Stimulated activated naive CD4-positive, alpha-beta T cell treated with Interleukin-2 at 50 U/mL for 16 hours (primary cell): ENCODE results near the gene SPEF2.
A peak's percentile ranks its signal among the peaks of the same experiment; 100 is the strongest.

Source experiments
- DNase-seq: peaks from one replicate; lab custom pipeline; 2025; lab: John Stamatoyannopoulos, UW

SPEF2 gene, protein sequence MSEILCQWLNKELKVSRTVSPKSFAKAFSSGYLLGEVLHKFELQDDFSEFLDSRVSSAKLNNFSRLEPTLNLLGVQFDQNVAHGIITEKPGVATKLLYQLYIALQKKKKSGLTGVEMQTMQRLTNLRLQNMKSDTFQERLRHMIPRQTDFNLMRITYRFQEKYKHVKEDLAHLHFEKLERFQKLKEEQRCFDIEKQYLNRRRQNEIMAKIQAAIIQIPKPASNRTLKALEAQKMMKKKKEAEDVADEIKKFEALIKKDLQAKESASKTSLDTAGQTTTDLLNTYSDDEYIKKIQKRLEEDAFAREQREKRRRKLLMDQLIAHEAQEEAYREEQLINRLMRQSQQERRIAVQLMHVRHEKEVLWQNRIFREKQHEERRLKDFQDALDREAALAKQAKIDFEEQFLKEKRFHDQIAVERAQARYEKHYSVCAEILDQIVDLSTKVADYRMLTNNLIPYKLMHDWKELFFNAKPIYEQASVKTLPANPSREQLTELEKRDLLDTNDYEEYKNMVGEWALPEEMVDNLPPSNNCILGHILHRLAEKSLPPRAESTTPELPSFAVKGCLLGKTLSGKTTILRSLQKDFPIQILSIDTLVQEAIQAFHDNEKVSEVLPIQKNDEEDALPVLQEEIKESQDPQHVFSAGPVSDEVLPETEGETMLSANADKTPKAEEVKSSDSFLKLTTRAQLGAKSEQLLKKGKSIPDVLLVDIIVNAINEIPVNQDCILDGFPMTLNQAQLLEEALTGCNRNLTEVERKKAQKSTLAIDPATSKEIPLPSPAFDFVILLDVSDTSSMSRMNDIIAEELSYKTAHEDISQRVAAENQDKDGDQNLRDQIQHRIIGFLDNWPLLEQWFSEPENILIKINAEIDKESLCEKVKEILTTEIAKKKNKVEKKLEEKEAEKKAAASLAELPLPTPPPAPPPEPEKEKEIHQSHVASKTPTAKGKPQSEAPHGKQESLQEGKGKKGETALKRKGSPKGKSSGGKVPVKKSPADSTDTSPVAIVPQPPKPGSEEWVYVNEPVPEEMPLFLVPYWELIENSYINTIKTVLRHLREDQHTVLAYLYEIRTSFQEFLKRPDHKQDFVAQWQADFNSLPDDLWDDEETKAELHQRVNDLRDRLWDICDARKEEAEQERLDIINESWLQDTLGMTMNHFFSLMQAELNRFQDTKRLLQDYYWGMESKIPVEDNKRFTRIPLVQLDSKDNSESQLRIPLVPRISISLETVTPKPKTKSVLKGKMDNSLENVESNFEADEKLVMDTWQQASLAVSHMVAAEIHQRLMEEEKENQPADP (N-terminal part only)

DNA sequence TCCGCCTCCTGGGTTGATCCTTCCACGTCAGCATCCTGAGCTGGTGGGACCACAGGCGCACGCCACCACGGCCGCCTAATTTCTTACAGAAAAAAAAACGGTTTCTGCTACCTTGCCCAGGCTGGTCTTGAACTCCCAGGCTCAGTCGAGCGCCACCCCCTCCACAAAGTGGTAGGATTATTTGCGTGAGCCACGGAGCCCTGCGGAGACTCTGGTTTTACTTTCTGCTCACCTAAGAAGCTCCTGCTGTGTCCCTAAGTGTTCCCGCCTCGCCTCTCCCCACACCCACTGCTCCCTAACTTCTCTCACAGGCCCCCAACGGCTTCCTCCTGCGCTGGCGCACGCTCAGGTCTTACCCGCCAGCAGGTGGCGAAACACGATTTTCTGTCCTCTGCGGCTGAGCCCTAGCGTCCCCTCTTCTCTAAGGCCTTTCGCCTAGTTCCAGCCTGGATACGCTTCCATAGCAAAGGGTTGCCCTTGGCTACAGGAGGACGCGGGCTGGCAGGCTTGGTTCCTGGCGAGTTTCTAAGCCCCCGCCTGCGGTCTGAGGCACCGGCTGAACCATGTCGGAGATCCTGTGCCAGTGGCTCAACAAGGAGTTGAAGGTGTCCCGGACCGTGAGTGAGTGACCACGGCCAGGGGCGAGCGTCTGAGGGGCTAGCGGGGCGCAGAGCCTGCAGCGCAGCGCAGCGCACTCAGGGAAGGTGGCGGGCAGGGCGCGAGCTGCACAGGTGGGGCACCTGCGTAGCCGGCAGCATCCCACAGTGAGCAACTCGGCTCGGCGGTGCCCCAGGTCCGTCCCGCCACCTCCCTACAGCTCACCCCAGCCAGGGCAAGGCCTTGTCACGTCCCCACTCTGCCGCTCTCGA lies at the start of gene SPEF2:
TSS of gene SPEF2 (plus strand) at position 429 of the 869 bp plus-strand sequence. CDS start at position 564, 135 bp downstream.
- DNase-seq = peak; percentile 79

DNA sequence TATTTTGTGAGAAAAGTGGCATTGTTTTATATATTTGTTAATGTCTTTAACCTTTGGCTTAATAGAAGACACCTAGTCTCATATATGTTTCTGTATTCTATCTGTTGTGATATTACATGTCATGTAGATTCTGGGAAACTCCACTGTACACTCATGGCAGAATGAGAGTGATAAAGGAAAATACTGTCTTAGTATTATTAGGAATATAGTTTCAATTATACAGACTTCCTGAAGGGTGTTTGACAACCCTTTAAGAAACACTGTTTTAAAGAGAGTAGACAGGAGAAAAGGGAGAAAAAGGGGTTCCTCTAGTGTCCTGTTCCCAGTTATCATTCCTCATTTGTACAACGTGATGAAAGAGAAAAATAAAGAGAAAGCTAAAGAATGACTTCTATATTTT lies 42.1 kb upstream of the SPEF2 start:
- DNase-seq = no peak

DNA sequence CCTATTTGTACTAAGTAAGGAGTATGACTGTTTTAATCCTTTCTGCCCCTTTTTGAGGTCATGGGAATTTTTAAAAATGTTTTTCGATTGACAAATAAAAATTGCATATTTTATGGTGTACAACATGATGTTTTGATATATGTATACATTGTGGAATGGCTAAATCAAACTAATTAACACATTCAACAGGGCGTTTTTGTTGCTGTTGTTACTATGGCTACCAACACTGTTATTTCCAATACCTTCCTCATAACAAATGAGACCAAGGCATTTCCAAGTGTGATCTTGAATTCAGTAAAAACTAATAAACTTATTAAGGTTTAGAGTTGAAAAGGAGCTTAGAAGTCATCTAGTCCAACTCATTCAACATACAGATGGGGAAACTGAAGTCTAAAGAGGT lies 30.2 kb upstream of the SPEF2 start:
- DNase-seq = no peak

GRCh38 chr5:35593338-35593737 lies 24.3 kb upstream of the SPEF2 start:
- no peak for DNase-seq

- DNase-seq = no peak
Measured at GRCh38 chr5:35598707-35599370, 18.8 kb upstream of the SPEF2 start.

GRCh38 chr5:35600591-35600990 lies 17.1 kb upstream of the SPEF2 start:
- DNase-seq = no peak

- no peak for DNase-seq
Measured at GRCh38 chr5:35608881-35609779, 8.5 kb upstream of the SPEF2 start.

DNA sequence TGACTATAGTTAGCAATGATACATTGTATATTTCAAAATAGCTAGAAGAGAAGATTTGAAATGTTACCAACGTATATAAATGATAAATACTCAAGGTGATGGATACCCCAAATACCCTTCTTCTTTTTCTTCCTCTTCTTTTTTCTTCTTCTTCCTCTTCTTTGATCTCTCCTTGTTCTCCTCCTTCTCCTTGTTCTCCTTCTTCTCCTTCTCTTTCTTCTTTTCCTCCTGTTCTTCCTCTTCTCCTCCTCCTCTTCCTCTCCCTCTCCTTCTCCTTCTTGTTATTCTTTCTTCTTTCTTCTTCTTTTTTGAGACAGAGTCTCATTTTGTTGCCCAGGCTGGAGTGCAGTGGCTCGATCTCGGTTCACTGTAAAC lies 616 bp upstream of the SPEF2 start:
- no peak for DNase-seq

DNA sequence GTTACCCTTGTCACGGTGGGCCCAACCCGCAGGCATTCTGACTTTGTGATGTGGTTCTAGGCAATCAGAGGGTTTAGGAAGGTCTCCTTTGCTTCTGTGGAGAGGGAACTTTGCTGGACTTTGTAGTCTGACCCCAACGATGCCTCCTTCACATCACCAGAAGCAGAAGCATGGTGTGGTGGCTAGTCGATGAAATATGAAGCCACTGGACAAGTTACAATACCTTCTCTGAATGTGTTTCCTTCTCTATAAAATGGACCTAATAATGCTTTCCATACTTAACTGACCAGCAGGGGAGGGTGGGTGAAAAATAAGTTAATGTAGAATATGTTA lies 607 bp downstream of the SPEF2 start:
- DNase-seq = no peak

DNA sequence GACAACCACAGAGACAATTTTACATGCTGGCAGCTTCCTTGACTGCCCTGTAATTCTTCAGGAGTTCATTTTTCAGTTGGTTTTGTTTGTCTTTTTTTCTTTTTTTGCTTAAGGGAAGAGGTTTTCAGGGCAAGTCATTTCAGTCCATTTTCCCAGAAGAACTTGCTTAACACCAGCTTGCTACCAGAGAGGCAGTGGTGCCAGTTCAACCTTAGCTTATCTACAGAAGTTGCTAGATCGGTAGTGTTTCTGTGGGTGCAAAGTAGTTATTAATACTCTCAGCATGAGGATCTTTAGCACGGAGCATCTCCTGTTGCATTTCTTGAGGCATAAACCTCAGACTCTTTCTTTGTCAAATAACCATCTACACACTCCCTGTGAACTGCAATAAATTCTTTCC lies 1.1 kb downstream of the SPEF2 start:
- DNase-seq = no peak

- DNase-seq = no peak
Measured at GRCh38 chr5:35622974-35623373, 5.3 kb downstream of the SPEF2 start.

- no peak for DNase-seq
Measured at GRCh38 chr5:35623991-35624390, 6.3 kb downstream of the SPEF2 start.

DNA sequence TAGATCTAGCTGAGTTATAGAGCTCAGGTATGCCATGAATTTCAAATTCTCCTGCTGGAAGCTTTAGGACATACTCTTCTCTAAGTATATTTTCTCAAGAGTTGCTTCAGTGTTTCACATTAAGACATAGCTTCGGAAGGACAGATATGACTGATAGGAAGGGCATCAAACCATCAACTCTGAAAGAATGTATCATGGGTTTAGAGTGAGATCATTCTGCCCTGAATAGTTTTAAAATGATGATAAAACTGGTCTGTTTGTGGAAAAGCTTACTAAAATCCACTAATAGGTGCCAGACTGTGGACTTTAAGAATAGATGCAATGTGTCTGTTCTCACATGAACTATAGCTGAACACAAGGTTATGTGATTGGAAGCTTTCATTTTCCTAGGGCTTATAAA lies 8.4 kb downstream of the SPEF2 start:
- no peak for DNase-seq

DNA sequence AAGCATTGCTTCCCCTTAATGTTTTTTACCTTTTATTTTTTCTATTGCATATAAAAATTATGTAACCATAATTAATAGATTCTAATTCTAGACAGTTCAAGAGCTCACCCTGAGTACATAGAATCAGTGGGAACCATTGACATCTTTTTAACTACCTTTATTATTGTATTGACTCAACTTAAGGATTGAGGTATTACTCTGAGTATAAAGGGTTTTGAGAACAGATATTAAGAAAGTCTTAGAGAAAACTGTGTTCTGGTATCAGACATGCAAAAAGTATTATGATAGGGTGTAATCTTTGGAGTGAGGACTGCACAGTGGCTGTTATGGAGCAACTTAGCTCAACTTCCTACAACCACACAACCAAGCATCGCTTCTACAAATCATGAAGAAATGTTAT lies 8.9 kb downstream of the SPEF2 start:
- no peak for DNase-seq

DNA sequence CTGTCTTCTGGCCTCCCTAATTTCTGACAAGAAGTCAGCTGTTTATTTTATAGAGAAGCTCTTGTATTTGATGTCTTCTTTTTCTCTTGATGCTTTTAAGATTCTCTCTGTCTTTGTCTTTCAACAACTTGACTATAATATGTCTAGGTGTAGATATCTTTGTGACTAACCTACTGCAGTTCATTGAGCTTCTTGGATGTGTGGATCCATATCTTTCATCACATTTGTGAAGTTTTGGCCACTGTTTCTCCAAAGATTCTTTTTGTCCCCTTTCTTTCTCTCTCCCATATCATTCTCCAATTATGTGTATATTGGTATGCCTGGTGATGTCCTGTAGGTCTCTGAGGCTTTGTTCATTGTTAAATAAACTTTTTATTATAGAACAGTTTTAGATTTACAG lies 16.7 kb downstream of the SPEF2 start:
- no peak for DNase-seq

DNA sequence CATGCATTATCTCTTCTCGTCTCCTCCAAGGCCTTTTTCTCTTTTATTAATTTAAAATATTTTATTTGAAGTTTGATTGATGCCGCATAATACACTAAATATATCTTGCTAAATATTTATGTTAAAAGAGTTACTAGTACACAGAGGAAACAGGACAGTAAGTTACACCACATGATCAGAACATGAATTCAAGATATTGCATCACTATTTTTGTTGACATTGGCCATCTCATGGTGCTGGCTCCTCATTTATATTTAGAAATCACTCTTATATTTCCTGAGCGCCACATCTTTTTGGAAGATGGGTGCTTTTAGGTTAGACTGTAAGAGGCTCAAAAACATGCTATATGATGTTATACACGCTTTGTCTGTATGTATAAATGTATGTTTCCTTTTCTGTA lies 23.0 kb downstream of the SPEF2 start:
- DNase-seq = no peak

- no peak for DNase-seq
Measured at GRCh38 chr5:35644543-35644942, 26.9 kb downstream of the SPEF2 start.

GRCh38 chr5:35647128-35647527 lies 29.5 kb downstream of the SPEF2 start:
- no peak for DNase-seq

DNA sequence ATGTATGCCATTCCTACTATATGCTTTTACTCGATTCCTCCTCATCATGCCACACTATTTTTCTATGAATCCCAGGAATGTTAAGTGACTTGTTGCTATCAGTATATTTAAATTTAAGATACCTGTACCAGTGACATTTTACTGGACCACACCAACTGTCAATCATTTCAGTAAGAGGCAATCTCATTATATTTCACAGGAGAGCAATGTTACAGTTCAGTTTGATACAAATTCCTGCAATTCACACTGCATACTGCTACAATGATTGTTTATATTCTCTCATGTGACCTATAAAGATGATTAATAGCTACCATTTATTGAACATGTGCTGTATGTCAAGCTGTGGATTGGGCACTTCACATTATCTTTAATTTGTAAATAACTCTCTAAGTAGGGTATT lies 30.0 kb downstream of the SPEF2 start:
- DNase-seq = no peak
